ENCODE results near the gene BTBD2. TPM values are rescaled to one million over a fixed set of nuclear protein-coding genes. Genes with fewer than 3 reads are reported as not detected.

Gene BTBD2
- total and polyA plus RNA-seq, 2 experiments from 2014 or later, result 23.8 to 130 TPM

GRCh38 chr19:2011169-2011568 is 4.3 kb downstream of the BTBD2 start:
- no peaks in the 10 kb centered on the region for H3K36me3 ChIP-seq (ENCODE audit: insufficient read depth)
- peaks cover 17% of the 10 kb centered on the region for H3K27me3 Mint-ChIP-seq (ENCODE audit: insufficient read depth, low read depth, poor library complexity)
- TF ChIP-seq ETS1 (IDR thresholded peaks at IDR 0.05) (no peak), STAT1 (IDR thresholded peaks at IDR 0.05; ENCODE audit: unreplicated experiment) (no peak), EZH2phosphoT487 (IDR thresholded peaks at IDR 0.05; ENCODE audit: unreplicated experiment) (no peak), CREB1 (CRISPR knock-in tag; IDR thresholded peaks at IDR 0.05; ENCODE audit: low read depth) (no peak), JUNB (IDR thresholded peaks at IDR 0.05; ENCODE audit: unreplicated experiment) (no peak), CTCF (conservative IDR thresholded peaks at IDR 0.05; ENCODE audit: low read depth in 2 of 2) (no peak), EZH2 (IDR thresholded peaks at IDR 0.05; ENCODE audit: low read depth, unreplicated experiment) (no peak), ZNF114 (CRISPR knock-in tag; IDR thresholded peaks at IDR 0.05) (no peak), POLR2AphosphoS5 (IDR thresholded peaks at IDR 0.05; ENCODE audit: low read depth) (no peak), ZNF331 (CRISPR knock-in tag; IDR thresholded peaks at IDR 0.05; ENCODE audit: low read depth) (no peak), NANOG (IDR thresholded peaks at IDR 0.05; ENCODE audit: borderline replicate concordance) (no peak)
- TF ChIP-seq, protein P1, sequence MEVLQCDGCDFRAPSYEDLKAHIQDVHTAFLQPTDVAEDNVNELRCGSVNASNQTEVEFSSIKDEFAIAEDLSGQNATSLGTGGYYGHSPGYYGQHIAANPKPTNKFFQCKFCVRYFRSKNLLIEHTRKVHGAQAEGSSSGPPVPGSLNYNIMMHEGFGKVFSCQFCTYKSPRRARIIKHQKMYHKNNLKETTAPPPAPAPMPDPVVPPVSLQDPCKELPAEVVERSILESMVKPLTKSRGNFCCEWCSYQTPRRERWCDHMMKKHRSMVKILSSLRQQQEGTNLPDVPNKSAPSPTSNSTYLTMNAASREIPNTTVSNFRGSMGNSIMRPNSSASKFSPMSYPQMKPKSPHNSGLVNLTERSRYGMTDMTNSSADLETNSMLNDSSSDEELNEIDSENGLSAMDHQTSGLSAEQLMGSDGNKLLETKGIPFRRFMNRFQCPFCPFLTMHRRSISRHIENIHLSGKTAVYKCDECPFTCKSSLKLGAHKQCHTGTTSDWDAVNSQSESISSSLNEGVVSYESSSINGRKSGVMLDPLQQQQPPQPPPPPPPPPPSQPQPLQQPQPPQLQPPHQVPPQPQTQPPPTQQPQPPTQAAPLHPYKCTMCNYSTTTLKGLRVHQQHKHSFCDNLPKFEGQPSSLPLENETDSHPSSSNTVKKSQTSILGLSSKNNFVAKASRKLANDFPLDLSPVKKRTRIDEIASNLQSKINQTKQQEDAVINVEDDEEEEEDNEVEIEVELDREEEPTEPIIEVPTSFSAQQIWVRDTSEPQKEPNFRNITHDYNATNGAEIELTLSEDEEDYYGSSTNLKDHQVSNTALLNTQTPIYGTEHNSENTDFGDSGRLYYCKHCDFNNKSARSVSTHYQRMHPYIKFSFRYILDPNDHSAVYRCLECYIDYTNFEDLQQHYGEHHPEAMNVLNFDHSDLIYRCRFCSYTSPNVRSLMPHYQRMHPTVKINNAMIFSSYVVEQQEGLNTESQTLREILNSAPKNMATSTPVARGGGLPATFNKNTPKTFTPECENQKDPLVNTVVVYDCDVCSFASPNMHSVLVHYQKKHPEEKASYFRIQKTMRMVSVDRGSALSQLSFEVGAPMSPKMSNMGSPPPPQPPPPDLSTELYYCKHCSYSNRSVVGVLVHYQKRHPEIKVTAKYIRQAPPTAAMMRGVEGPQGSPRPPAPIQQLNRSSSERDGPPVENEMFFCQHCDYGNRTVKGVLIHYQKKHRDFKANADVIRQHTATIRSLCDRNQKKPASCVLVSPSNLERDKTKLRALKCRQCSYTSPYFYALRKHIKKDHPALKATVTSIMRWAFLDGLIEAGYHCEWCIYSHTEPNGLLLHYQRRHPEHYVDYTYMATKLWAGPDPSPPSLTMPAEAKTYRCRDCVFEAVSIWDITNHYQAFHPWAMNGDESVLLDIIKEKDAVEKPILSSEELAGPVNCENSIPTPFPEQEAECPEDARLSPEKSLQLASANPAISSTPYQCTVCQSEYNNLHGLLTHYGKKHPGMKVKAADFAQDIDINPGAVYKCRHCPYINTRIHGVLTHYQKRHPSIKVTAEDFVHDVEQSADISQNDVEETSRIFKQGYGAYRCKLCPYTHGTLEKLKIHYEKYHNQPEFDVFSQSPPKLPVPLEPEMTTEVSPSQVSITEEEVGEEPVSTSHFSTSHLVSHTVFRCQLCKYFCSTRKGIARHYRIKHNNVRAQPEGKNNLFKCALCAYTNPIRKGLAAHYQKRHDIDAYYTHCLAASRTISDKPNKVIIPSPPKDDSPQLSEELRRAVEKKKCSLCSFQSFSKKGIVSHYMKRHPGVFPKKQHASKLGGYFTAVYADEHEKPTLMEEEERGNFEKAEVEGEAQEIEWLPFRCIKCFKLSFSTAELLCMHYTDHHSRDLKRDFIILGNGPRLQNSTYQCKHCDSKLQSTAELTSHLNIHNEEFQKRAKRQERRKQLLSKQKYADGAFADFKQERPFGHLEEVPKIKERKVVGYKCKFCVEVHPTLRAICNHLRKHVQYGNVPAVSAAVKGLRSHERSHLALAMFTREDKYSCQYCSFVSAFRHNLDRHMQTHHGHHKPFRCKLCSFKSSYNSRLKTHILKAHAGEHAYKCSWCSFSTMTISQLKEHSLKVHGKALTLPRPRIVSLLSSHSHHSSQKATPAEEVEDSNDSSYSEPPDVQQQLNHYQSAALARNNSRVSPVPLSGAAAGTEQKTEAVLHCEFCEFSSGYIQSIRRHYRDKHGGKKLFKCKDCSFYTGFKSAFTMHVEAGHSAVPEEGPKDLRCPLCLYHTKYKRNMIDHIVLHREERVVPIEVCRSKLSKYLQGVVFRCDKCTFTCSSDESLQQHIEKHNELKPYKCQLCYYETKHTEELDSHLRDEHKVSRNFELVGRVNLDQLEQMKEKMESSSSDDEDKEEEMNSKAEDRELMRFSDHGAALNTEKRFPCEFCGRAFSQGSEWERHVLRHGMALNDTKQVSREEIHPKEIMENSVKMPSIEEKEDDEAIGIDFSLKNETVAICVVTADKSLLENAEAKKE (CRISPR knock-in tag; IDR thresholded peaks at IDR 0.05), result no peak
- TF ChIP-seq, protein P2, sequence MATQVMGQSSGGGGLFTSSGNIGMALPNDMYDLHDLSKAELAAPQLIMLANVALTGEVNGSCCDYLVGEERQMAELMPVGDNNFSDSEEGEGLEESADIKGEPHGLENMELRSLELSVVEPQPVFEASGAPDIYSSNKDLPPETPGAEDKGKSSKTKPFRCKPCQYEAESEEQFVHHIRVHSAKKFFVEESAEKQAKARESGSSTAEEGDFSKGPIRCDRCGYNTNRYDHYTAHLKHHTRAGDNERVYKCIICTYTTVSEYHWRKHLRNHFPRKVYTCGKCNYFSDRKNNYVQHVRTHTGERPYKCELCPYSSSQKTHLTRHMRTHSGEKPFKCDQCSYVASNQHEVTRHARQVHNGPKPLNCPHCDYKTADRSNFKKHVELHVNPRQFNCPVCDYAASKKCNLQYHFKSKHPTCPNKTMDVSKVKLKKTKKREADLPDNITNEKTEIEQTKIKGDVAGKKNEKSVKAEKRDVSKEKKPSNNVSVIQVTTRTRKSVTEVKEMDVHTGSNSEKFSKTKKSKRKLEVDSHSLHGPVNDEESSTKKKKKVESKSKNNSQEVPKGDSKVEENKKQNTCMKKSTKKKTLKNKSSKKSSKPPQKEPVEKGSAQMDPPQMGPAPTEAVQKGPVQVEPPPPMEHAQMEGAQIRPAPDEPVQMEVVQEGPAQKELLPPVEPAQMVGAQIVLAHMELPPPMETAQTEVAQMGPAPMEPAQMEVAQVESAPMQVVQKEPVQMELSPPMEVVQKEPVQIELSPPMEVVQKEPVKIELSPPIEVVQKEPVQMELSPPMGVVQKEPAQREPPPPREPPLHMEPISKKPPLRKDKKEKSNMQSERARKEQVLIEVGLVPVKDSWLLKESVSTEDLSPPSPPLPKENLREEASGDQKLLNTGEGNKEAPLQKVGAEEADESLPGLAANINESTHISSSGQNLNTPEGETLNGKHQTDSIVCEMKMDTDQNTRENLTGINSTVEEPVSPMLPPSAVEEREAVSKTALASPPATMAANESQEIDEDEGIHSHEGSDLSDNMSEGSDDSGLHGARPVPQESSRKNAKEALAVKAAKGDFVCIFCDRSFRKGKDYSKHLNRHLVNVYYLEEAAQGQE (IDR thresholded peaks at IDR 0.05; ENCODE audit: unreplicated experiment), result no peak
- H3K4me3 Mint-ChIP-seq, result no peak overlapping the region; the same call in 2 of the 3 replicates
- no peak overlapping the region for H3K4me2 ChIP-seq
- H3K9me3 Mint-ChIP-seq, result no peaks in the 10 kb centered on the region
- no peak overlapping the region for H3K4me3 ChIP-seq
- no peaks in the 10 kb centered on the region for H3K27me3 ChIP-seq (ENCODE audit: insufficient read depth)
- H3K36me3 Mint-ChIP-seq (ENCODE audit: low read depth), result peaks cover 19% of the 10 kb centered on the region
- no peak overlapping the region for H2AFZ ChIP-seq
- peaks cover 3% of the 10 kb centered on the region; the same call in 1 of the 2 replicates for H3K4me1 ChIP-seq (ENCODE audit: insufficient read depth)
- H3K79me2 ChIP-seq (replicated peaks; ENCODE audit: insufficient read depth), result 0 out of 2 replicates have a peak, but pooled peaks cover 3% of the 10 kb centered on the region
- DNase-seq (ENCODE audit: low spot score), result no peak
- H3K4me1 Mint-ChIP-seq, result peaks cover 5% of the 10 kb centered on the region
- H3K27ac Mint-ChIP-seq, result no peak overlapping the region
- no peaks in the 10 kb centered on the region for H3K9me2 ChIP-seq (ENCODE audit: insufficient read depth)
- peaks cover 2% of the 10 kb centered on the region; the same call in 1 of the 2 replicates for H4K20me1 ChIP-seq (replicated peaks; ENCODE audit: insufficient read depth)
- ATAC-seq, result no peak
- H3F3A ChIP-seq (replicated peaks; ENCODE audit: low read depth), result peaks cover under 1% of the 10 kb centered on the region; the same call in 1 of the 2 replicates
- H3K27ac ChIP-seq (ENCODE audit: low read depth), result no peak overlapping the region
